ENCODE measurements around the gene LXN.

GRCh38 chr3:158696618-158697017, 24.2 kb upstream of the LXN start:
- TF ChIP-seq CTCF (optimal IDR thresholded peaks at IDR 0.05 in 1 of 3, IDR thresholded peaks at IDR 0.05 in 1 of 3, conservative IDR thresholded peaks at IDR 0.05 in 1 of 3; ENCODE audit: extremely low read depth in 1 of 3, insufficient read depth in 2 of 3, low read length in 3 of 3) (no peak), EZH2 (IDR thresholded peaks at IDR 0.05; ENCODE audit: low read length) (no peak)
